Central memory CD4-positive, alpha-beta T cell (primary cell): ENCODE results near the gene RPP14.

Experiments
- DNase-seq: peaks from one replicate; pipeline ENCODE4 v3.0.0; 2022

The RPP14 gene

DNA sequence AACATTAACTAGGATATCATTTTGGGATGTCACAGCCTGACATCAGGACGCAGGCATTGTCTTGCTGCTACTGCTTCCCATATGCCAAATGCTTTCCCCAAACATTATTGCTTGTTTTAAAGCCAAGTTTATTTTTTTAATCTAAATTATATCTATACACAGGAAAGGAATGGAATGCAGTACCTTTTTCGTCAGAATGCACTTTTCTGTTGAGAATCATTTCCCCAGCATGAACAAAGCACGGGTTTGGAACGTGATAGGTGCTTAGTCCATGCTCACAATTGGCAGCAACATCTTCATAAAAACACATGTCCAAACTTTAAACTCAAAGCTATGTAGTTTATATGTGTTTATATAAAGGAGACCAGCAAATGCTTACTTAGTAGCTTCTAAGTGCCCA is 52.8 kb downstream of the RPP14 start:
- DNase-seq = no peak

DNA sequence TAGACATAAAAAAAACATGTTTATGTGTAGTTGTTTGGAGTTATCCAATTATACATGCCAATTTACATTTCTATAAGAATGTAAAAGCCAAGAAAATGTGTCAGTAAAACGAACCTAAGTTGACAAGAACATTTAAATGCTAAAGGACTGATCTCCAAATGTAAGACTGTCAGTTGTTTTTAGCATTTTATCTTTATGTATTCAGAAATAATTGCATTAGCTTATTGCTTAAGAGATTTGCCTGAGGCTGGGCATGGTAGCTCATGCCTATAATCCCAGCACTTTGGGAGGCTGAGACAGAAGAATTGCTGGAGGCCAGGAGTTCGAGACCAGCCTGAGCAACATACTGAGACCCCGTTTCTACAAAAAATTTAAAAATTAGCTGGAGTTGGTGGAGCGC is 53.6 kb downstream of the RPP14 start:
- no peak for DNase-seq

DNA sequence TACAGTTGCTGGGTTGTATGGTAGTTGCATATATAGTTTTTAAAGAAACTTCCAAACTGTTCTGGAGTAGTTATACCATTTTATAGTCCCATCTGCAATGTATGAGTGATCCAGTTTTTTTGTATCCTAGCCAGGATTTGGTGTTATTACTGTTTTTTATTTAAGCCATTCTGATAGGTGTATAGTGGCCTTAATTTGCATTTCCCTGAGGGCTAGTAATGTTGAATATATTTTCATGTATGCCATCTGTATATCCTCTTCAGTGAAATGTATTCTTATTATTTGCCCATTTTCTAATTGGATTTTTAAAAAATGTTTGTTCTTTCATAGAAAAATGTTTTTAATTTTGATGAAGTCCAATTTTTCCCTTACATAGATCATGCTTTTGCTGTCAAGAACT is 55.8 kb downstream of the RPP14 start:
- DNase-seq = no peak

DNA sequence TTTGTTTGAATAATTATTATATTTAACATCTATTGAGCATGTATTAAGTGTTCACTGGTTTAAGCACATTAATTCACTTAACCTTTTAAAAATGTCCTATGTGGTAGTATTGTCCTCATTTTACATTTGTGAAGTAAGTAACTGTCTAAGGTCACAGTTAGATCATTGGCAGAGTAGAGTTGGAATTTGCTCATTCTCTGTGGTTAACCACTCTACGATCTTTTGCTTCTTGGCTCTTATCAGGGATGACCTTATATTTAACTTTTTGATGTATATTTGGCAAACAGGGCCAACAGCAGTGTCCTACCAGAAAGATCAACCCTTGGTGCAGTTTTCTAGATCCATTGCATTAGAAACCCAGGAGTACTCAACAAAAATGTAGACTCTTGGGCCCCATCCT is 60.7 kb downstream of the RPP14 start:
- DNase-seq = no peak

GRCh38 chr3:58369038-58369437 is 63.0 kb downstream of the RPP14 start:
- DNase-seq = no peak
